ENCODE results near the gene ARHGAP24.

GRCh38 chr4:86004030-86004429 is 529.1 kb downstream of the ARHGAP24 start:
- TF ChIP-seq FOXA1 (IDR thresholded peaks at IDR 0.05), result no peak
- TF ChIP-seq SP1 (IDR thresholded peaks at IDR 0.05), result no peak
- TF ChIP-seq, protein P1, sequence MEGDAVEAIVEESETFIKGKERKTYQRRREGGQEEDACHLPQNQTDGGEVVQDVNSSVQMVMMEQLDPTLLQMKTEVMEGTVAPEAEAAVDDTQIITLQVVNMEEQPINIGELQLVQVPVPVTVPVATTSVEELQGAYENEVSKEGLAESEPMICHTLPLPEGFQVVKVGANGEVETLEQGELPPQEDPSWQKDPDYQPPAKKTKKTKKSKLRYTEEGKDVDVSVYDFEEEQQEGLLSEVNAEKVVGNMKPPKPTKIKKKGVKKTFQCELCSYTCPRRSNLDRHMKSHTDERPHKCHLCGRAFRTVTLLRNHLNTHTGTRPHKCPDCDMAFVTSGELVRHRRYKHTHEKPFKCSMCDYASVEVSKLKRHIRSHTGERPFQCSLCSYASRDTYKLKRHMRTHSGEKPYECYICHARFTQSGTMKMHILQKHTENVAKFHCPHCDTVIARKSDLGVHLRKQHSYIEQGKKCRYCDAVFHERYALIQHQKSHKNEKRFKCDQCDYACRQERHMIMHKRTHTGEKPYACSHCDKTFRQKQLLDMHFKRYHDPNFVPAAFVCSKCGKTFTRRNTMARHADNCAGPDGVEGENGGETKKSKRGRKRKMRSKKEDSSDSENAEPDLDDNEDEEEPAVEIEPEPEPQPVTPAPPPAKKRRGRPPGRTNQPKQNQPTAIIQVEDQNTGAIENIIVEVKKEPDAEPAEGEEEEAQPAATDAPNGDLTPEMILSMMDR (IDR thresholded peaks at IDR 0.05; ENCODE audit: low read depth, low read length, missing input control), result no peak
- no peak for TF ChIP-seq REST (IDR thresholded peaks at IDR 0.05)
- TF ChIP-seq JUND (IDR thresholded peaks at IDR 0.05), result no peak
- no peak for TF ChIP-seq MAX (IDR thresholded peaks at IDR 0.05)
- TF ChIP-seq EGR1 (IDR thresholded peaks at IDR 0.05; ENCODE audit: low read depth in 2 of 2), result no peak
- TF ChIP-seq ATF3 (IDR thresholded peaks at IDR 0.05), result no peak
- no peak for TF ChIP-seq GABPA (IDR thresholded peaks at IDR 0.05 in 1 of 2, conservative IDR thresholded peaks at IDR 0.05 in 1 of 2)
- TF ChIP-seq YY1 (IDR thresholded peaks at IDR 0.05), result no peak
- no peak for TF ChIP-seq TAF1 (conservative IDR thresholded peaks at IDR 0.05)
- TF ChIP-seq HNF4A (conservative IDR thresholded peaks at IDR 0.05), result no peak

Measured in liver (tissue), 3 donors.